Esophagus mucosa (tissue), 1 donor: ENCODE measurements around the gene HOXD4. TPM values are rescaled to one million over a fixed set of nuclear protein-coding genes. Genes with fewer than 3 reads are reported as not detected.

Source experiments
- ATAC-seq: fragments of 200-7000 bp; cut with Tn5 transposase; one replicate; pipeline ENCODE4 v1.9.1; 2020
- total RNA-seq: library from RNA; stranded (reverse); gene quantifications from one replicate; pipeline ENCODE4 v1.2.4, GENCODE V29; 2023
- donor health status: DM: yes; HTN: yes; CAD: no.

Gene HOXD4
- 0.36 TPM for total RNA-seq

DNA sequence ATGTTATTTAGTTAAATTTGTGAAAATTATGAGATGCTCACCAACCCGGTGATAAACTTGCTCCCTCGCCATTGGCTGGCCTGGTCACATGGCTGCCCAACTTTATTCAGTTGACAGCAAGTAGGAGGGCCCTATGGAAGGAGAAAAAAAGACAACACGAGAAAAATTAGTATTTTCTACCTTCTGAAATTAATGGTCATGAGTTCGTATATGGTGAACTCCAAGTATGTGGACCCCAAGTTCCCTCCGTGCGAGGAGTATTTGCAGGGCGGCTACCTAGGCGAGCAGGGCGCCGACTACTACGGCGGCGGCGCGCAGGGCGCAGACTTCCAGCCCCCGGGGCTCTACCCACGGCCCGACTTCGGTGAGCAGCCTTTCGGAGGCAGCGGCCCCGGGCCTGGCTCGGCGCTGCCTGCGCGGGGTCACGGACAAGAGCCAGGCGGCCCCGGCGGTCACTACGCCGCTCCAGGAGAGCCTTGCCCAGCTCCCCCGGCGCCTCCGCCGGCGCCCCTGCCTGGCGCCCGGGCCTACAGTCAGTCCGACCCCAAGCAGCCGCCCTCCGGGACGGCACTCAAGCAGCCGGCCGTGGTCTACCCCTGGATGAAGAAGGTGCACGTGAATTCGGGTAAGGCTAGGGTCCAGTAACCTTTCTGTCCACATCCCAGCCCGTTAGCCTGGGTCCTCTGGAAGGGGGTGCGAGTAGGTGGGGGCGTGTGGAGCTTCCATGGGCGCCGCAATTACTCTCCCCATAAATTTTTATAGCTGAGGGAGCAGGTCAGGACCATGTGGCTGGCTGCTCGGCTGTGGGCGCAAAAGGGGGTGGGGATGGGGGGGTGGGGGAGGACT lies at the start of gene HOXD4:
Gene HOXD4 (plus strand): TSS at position 109 of the 846 bp plus-strand sequence. CDS start 84 bp downstream, at position 193.
- ATAC-seq: no peak

DNA sequence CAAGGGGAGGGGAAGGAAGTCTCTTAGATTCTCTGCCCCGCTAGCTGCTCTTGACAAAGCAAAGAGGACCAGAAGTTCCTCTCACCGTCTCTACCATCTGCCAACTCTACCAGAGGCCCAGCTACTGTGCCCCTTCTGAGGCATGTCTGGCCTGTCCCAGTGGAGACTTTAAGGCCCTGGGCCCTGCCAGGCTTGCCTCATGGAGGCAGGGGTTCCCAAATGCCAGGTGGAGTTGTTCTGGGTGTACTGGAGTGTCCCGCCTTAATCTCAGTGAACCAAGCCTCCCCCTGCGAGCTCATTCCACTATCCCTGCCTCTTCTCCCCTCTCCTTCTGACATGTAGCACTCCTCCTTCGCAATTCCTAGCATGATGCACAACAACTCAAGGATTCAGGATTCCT lies 49.5 kb upstream of the HOXD4 start:
- ATAC-seq: no peak

DNA sequence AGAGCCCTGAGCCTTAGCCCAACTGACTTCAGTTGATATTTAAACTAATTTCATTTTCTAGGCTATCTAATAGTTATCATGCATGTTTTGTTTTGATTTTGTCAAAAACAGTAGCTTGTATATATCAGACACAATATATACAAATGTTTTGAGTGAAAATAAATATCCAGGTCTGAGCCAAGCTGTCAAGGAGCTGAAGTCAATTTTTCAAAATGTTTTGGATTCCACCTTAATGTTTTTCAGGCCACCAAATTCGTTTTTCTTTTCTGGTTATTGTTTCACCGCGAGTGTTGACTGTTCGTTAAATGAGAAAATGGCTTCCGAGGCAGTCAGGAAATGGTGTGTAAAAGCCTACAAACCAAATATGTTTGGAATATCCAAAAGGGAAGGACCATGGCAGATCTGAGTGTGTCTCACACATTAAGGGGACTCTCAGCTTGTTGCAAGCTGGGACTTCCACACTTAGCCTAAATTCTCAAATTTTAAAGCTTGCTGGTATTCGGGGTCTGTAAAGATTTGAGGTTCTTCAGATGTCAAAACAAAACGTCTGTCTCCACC lies 49.0 kb upstream of the HOXD4 start:
- no peak for ATAC-seq

DNA sequence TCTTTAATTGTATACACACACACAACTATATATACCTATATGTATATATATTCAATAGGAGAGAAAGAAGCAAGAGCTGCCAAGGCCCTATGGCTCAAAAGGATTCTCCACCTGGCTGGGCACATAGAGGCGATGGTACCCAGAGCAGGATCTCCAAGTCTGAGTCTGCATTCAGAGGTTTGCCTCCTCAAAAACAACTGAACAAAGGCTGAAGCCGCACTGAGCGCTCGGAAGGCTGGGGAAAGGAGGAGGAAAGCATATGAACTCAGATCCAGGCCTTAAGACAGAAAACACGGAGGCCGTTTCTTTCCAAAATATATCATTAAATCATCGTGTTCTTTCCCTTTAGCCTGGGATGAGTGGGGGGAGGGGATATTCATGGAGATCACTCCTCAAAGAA lies 48.2 kb upstream of the HOXD4 start:
- no peak for ATAC-seq

DNA sequence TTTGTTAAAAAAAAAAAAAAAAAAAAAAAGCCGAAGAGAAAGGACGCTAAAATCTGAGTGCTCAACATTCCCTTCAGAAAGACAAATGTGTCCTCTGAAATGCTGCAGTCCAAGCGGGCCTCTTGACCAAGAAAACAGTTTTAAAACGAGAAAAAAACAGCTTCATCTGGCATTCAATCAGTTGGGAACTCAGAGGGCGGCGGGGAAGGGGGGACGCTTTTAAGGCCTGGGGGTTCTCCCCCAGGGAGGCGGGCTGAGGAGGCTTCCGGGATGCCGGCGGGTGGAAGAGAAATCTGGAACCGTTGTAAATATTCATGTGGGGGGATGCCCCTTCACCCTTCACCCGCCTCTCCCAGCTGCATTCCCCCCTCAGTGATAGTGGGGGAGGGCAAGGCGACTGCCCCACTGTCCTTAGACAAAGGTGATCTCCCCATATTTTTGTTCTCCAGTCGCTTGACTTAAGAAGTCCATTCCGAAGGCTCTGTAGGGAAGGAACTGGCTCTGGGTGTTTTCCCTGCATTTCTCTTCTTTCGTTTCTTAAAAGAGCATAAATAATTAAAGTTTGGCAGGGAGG lies 47.5 kb upstream of the HOXD4 start:
- ATAC-seq: no peak

DNA sequence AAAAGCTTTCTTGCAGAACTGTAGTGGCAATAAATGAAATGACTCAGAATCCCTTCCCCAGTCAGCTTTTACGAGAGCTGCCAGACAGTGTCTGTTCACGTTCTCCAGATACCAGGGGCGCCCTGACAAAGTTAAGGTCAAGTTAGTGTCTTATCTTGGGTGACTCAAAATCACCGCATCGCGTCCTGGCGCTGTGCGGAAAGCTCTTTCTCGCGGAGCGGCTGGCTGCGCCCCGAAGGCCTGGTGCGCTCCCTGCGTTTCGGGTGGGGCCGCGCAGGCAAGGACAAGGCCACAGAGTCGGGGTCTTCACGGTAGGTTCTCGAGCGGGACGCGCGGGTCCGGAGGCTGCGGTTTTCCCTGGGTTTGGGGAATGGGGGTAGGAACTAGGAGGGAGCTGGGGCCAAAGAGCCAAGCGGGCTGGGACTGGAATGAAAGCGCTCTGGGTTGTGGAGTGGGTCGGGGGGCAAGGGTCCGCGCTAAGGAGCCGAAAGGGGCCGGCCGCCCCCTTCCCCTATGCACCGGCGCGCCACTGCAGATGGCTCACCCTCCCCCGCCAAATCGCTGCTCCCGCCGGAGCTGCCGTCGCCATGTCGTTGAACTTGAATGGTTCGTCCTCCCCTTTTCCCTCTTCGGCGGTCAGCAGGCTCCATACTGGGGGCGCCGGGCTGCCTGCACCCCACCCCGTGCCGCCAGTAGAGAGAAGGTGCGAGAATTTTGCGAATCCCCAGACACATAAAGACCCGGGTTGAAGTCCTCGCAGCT lies 46.9 kb upstream of the HOXD4 start:
- no peak for ATAC-seq

DNA sequence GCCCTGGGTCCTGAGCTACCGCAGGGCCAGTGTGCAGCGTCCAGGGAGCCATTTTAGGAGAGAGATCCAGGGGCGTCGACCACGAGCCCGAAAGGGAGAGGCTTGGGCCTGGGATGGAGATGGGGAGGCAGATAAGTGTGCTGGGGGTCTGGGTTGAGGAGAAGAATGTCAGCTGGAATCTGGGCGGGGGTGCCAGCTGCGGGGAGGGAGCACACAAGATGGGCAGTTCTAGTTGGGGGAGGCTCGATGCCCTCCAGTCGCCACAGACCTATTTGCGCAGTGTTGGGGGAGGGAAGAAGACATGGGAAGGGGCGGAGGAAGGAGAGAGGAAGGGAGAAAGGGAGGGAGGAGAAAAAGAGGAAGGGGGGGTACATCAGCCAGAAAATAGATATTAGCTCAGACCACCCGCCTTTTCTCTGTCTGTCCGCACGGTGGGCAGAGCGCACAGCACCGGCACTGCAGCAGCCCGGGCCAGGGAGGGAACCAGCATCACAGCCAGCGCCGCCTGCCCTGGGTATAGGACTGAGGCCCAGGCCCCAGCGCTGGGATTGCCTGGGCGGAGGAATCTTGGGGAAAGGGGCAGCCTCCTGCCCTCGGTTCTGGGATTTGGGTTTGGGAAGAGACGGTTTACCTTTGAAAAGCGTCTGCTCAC lies 46.1 kb upstream of the HOXD4 start:
- no peak for ATAC-seq

DNA sequence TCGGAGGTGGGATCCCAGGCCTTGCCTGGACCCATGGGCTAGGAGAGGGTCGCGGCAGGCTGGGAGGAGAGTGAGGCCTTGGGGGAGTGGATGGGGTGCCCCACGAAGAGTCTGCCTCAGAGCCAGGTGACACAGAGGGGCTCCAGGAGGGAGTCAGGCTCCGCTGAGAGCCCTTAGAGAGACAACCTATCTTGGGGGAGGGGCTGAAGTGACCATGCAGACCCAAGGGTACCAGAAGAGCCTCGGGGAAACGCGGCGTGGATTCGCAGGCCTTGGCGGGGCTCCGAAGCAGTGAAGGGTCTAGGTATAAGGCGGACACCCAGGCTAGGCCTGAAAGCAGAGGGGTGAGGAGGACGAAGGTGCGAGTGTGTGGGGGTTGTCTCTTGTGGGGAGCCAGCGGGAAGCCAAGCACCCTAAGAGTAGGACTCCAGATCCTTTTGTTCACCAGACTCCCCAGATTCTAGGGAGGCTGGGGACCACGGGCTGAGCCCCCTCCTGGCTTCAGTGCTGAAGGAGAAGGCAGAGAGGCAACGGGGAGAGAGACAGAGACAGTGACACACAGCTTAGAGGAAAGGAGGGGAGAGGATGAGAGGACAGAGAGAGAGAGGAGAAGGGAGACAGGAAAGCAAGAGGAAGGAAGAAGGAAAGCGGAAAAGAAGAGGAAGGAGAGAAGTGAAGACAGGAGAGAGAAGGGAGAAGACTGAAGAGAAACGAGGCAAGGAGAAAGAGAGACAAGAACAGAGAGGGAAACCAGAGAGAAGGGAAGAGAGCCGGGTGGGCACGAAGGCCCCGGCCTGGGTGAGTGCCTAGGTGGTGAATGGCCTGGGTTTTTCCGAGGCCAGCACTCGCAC lies 45.4 kb upstream of the HOXD4 start:
- no peak for ATAC-seq

DNA sequence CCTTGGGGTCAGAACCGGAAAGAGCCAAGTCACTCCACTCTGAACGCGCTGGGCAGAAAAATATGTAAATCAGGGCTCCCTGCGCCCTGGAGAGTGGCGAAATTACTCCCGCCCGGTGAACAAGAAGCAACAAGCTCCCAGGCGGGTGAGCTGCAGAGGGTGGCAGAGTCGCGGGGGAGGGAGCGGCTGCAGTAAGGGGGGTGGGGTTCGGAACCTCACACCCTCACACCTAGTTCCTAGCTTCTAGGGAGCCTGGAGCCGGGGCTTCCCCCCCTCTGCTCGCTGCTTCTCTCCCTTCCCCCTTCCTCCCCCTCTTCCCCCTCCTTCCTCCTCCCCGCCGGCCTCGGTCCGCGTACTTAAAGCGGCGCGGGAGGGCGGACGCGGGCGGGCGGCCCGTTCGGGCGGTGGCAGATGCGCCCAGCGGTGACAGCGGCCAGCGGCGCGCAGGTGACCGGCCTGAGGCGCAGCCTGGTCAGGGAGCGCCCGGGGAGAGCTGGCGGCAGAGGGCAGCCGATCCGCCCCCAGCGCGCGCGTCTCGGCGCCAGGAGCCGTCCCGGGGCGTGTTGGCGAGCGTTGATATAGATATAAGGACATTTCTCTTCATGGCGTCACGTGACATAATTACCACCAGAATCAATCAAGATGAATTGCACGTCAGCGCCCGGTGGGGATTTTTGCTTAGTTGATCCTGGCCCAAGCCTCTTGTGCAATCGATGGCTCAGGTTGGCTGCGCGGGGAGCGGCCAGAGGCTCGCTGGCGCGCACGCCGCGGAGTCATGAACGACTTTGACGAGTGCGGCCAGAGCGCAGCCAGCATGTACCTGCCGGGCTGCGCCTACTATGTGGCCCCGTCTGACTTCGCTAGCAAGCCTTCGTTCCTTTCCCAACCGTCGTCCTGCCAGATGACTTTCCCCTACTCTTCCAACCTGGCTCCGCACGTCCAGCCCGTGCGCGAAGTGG lies 44.5 kb upstream of the HOXD4 start, which contains the start of gene HOXD11:
Gene HOXD11 (plus strand): TSS at position 700 of the 959 bp plus-strand sequence. CDS start 76 bp downstream, at position 776.
- ATAC-seq: peak; percentile 69

DNA sequence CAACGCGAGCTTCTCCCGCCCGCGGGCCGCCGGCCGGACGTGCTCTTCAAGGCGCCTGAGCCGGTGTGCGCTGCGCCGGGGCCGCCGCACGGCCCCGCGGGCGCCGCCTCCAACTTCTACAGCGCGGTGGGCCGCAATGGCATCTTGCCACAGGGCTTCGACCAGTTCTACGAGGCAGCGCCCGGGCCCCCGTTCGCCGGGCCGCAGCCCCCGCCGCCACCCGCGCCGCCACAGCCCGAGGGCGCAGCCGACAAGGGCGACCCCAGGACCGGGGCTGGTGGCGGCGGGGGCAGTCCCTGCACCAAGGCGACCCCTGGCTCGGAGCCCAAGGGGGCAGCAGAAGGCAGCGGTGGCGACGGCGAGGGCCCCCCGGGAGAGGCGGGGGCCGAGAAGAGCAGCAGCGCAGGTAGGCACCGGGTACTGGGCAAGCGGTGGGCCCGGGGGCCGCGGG lies 43.6 kb upstream of the HOXD4 start:
- ATAC-seq: no peak

DNA sequence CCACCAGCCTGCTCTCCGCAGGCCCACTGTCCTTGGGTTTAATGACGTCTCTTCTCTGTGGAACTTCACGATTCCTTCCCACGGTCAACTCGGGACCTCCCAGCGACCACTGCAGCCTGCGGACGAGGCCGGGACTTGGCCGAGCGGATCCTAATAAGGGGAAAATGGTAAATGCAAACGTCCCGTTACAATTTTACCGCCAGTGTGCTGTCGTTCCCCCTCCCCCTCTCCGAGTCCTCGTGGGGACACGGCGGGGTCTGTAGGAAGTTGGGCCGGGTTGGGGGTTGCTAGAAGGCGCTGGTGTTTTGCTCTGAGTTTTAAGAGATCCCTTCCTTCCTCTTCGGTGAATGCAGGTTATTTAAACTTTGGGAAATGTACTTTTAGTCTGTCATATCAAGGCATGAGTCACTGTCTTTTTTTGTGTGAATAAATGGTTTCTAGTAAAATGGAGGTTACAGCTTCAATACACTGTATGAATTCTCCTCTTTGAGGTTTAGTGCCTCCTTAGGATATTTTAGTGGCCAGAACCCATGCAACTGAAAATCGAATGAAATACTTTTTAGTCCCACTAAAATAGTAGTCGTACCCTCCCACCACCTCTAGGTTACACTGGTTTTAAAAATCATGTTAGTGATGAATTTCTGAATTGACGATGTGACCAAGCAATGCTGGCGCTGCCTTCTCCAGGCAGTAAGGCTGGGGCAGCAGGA lies 42.0 kb upstream of the HOXD4 start:
- no peak for ATAC-seq

DNA sequence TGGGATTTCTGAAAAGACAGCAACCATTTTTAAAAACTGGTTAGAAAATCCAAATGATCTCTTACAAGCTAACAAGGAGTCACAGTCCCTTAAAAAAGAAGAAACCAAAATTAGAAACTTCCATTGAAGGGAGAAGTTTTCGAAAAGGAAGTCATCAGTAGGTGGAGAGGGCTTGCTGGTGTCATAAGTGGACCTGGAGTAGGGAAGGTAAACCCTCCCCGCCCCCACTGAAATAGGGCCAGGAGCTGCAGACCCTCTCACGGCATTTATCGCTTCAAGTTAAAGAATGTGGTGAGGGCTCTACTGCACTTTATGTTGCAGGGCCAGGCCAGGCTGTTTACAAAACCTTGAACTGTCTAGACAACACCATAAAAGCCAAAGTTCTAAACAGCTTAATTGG lies 41.4 kb upstream of the HOXD4 start:
- ATAC-seq: no peak

DNA sequence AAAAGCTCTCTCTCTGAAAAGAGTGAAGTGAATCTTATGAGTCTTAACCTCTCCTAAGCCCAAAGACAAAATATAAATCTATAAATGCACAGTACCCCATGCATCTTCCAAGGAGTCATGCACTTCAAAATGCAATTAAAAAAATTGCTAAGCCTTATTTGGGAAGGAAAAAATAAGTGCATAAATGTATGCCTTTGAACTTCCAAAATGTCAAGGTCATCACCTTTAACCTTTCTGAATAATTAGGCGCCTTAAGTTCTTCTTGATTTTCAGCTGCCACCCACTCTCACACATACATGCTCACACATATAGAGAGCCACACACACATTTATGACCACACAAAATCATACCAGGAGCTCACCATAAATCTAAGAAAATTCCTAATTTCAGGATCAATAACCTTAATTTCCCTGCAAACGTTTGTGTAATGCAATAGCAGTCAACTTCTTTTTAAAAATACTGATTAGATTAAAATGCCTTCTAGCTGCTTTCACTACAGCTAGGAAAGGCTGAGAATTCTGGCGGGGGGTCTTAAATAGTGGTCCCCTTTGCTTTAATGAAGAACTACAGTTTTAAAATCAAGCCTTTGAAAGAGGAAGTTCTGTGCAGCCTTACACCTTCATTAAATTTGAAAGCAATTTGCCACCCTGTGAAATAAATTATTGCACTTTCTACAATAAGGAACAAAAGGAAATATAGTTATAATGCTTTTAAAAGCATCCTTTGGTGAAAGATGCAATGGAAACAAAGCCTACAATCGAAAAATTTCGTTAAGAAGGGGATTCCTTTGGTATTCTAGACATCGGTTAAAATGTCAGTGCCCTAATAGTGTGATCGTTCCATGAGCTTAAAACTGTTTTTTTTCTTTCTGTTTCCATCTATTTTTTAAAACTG lies 40.7 kb upstream of the HOXD4 start:
- ATAC-seq: no peak

DNA sequence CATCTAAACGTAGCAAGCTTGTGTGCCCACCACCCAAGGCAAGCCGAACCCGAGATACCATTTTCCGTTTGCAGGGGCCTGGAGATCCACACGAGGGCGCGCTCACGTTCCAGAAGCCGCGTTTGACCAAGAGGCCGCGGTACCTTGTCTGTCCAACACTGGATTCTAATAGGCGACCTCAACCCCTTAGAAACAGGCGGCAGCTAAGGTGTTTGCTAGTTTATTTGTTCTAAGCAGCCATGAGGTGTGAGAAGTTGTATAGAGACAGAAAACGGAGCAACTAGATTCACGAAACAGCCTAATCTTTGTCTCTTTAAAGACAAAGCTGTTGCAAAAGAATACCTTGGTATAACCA lies 40.1 kb upstream of the HOXD4 start:
- ATAC-seq: no peak

DNA sequence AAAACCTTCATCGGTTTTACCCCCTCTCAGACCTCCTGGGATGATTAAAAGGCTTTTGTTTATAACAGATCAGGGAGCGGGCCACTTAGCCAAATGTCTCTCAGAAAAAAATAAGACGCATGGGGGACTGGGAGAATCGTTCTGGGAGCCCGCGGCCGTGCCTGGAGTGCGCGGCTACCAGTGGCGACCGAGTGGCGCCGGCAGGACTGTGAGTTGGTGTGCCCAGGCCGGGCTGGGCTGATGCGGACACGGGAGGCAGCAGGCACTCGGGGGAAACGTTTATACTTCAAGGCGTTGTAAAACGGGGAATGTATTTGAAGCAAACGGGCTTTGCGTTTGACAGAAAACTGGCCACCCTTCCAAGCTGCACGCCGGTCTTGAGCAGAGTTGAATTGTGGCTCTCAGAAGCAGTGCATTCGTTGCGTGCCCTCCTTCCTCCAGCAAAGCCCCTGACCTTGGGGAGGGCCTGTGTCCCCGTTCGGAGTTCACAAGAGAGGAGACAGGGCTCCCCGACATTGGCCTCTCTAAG lies 39.4 kb upstream of the HOXD4 start:
- no peak for ATAC-seq

DNA sequence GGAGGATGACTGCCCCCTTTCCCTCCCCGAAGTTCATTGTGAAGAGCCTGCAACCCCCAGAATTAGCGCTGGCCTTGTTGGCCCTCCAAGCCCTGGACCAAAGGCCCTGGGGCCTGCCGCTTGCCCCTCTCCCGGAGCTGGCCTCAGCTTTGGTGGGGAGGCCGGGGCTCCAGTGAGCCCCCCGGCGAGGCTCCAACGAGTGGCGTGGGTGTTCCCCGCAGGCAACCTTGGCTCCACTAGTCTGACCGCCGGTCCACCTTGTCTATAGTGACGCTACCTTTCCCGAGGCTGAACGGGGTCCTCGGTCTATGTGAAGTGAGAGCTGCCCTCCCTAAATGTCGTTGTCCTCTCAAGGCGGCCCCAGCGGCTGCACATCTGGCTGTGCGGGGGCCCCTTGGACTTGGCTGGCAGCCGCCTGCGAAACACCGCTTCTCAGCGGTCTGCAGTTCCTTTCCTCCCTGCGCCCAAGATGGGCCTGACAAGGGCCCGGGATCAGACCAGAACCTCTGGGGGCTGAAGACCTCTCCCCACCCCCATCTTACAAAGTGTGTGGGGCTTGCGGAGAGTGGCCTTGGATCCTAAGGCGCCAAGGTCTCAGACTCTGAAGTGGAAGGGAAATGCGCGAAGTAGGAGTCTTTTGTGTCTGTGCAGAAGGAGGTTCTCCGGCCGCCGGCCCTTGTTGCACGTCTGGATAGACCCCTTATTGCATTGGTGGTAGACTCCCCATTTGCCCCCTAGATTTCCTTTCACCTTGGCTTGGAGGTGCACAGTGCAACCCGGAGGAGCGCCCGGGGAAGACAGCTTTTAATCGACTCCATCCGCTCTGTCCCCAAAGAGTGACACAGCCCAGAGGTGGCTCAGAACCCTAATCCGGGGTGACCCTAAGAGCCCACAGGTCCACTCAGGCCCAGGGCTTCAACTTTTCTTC lies 38.7 kb upstream of the HOXD4 start:
- ATAC-seq: no peak
